HG03469 (cell line): ENCODE measurements around the gene RNASE1.
"Not testable (repeated sequence)": the region's sequence is repeated elsewhere in the genome, so short reads cannot be mapped to it uniquely, and the experiment has no call there.

Experiments
- ATAC-seq: cut with Tn5 transposase; IDR thresholded peaks from one replicate; pipeline ENCODE4 v1.9.1; 2021; ENCODE audit warnings: mild to moderate bottlenecking, moderate library complexity, moderate number of reproducible peaks; ENCODE audit not compliant: unreplicated experiment

The RNASE1 gene

DNA sequence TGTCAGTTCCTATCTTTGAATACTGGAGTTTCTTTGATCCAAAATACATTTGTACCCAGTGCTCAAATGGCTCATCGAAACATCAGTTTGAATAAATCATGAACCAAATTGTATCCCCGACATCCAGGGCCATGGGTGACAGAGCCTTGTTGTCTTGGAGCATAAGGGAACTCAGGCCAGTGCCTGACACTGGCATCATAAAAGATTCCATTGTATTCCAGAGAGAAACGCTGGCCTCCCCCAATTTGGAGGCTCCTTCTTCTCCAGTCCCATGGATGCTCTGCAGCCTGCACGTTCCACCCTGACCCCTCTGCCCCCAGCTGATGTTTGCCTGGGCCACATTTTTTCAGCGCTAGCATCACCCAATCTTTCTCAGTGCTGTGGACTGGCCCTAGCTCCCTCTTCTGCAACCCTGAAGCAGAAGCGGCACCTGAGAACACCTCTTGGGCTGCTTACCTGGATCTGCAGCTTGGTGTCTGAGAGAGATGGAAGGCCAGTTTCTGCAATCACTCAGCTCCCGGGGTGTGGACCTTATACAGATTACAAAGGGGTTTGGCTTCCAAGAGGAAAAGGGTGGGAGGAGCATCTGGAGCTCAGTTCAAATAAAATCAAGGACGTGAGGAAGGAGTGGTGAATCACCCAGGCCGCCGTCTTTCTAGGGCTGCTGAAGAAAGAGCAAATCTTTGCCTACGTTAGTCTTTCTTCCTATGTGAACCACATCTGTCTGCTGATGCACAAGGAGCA, at the start of gene RNASE1:
TSS of gene RNASE1 (minus strand) at position 504 of the 744 bp plus-strand sequence. CDS start 776 bp downstream, outside the sequence.
- no peak for ATAC-seq

DNA sequence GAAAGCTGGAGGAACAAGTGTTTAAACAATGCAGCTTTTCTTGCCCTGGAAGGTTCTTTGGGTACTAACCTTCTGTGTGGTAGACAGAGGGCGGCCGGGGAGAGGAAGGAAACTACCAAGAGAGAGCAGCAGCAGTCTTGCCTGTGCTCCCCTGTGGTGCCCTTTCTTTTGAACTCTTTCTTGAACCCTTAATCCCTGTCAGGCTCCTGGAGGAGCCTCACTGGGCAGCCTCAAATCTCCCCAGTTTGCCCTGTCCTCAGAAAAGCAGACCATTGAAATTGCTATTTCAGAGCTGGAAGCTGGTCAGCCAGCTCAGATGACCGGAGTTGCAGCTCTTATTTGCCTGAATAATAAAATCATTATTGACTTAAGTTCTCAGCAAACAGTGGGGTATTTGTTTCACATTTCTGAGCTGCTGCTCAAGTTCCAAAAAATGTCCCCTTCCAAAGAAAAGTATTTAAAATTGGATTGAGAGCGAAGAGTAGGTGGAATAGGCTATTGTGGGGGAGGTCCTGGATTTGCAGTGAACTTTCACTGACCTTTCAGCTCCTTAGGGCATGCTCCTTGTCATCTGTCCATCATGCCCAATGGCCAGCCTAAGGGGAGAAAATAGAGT, 46.4 kb upstream of the RNASE1 start:
- no peak for ATAC-seq

DNA sequence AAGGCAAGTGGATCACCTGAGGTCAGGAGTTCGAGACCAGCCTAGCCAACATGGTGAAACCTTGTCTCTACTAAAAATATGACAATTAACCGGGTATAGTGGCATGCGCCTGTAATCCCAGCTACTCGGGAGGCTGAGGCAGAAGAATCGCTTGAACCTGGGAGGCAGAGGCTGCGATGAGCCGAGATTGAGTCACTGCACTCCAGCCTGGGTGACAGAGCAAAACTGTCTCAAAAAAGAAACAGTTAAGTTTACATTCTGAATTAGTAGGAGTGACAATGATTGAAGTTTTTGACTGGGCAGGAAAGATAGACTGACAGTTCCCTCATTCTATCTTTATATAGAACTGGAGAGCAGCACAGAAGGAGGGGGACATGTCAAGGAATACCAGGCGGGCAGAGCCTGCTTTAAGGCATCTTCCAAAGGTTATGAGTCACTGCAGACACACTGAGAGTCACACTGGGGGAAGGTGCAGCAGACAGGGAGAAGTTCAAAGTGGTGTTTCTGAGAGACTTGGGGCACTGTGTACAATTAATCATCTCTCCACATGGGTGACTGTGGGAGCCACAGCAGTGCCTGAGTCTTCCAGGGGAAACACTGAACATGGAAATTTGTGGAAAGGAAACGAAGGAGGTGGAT, 45.8 kb upstream of the RNASE1 start:
- no peak for ATAC-seq

DNA sequence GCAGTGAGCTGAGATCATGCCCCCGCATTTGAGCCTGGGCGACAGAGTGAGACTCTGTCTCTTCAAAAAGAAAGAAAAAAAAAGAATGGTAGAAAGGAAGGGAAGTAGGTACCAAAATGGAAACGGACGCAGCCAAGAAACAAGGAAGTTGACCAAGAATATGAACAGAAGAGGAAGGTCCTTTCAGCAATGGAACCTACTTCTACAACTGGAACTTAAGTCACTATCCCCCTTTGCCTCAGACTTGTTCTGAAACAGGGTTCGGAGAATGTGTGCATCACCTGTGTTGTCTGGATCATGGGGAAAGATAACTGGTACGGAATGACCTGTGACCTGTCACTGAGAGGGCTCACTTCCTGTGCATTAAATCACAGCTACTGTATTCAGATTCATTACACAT, 43.9 kb upstream of the RNASE1 start:
- ATAC-seq, result no peak

DNA sequence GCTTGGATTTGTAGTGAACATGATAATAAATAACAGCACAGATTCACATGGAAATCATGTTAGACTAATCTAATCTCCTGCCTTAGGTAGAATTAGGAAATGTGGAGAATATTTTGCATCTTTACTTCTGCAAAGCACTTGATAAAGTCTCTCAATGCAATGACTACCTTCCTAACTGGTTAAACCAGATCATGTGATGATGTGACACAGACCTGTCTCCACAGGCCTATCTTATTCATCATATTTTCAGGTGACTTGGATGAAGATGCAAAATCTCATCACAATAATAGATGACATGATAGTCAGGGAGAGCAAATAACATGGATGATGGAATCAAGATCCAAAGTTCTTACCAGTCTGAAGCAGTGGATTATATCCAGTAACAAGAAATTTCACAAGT, 38.5 kb upstream of the RNASE1 start:
- ATAC-seq, result no peak

DNA sequence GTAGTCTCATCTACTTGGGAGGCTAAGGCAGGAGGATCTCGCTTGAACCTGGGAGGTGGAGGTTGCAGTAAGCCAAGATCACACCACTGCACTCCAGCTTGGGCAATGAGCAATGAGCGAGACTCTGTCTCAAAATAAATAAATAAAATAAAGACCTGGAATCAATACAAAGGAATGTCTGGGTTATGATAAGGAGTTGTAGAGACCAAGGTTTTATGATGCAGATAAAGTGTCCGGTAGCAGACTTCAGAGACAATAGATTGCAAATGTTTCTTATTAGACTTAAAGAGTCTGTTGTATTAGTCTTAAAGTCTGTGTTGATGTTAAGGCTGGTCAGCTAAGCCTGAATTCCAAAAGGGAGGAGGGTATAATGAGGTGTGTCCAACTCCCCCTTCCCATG, 35.2 kb upstream of the RNASE1 start:
- ATAC-seq, result no peak

DNA sequence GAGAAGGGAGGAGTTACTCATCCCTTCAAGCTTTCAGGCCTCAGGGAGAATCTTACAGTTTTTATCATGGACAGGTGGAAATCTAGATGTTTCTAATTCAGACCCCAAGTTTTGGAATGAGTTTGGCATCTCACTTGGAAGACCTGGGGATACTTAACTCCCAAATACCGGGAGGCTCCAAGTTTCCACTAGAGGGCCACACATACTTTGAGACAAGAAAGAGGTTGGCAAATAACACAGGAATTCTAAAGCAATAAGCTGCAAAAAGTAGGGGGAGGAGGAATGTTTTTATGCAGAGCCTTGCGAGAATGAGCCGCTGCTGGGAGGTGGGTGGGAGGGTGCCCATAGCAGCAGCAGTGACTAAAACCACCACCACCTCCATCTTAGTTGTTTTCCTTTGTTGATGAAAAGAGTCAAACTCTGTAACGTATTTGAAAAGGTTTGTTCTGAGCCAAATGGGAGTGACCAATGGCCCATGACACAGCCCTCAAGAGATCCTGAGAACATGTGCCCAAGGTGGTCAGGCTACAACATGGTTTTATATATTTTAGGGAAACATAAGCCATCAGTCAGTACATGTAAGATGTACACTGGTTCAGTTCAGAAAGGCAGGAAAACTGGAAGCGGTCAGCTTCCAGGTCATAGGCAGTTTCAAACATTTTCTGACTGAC, 34.2 kb upstream of the RNASE1 start:
- ATAC-seq, result no peak

DNA sequence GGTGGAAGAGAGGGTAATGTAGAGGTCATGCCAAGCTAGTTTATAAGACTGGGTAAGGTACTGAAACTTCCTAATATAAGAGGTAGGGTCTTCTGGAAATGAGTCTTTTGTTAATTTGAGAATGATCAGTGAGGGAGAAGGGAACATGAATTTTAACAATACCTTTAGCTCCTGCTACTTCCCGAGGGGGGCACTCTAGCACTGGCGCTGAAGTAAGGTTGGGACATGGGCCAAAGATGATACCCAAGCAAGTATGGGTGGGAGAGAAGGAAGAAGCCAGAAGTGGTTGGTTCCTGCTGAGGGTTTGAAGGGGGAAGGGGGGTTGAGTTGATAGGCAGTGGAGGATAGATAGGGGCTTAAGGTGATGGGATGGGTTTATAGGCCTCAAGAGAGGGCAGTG, 32.3 kb upstream of the RNASE1 start:
- ATAC-seq, result no peak

DNA sequence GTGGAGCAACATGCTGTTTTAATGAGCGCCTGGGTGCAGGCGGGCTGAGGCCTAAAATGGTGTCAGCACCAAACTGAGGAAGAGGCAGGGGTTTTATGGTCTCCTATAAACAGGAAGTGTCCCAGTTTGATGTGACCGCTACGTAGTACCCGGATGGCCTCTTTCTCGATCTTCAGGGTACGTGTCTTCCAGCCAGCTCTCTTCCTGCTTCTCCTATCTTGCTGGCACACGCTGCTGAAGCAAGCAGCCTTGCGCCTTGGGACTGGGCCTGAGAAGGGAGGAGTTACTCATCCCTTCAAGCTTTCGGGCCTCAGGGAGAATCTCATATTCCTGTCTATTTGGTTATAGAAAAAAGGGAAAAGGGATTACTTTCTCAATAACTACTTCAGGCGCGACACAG, 28.2 kb upstream of the RNASE1 start:
- ATAC-seq, result no peak

DNA sequence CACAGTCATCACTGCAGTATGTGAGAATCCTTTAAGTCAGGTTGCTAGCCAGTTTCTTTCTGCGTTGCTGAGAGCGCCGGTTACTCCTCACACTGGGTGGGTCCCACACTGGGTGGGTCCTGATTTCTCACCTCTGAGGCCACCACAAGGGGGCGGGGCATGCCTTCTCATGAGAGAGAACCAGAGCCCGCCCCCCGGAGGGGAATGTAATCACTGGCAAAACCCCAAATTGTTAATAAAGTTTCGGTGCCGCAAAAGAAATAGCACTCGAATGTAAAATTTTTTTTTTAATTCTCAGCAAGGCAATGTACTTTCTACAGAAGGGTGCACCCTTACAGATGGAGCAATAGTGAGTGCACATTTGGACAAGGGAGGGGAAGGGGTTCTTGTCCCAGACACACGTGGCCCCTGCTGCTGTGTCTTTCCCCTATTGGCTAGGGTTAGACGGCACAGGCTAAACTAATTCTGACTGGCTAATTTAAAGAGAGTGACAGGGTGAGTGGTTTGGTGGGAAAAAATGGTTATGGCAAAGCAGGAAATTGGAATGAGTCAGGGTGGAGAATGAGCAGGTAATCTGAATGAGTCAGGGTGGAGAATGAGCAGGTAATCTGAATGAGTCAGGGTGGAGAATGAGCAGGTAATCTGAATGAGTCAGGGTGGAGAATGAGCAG, 25.5 kb upstream of the RNASE1 start:
- not testable (repeated sequence) for ATAC-seq

DNA sequence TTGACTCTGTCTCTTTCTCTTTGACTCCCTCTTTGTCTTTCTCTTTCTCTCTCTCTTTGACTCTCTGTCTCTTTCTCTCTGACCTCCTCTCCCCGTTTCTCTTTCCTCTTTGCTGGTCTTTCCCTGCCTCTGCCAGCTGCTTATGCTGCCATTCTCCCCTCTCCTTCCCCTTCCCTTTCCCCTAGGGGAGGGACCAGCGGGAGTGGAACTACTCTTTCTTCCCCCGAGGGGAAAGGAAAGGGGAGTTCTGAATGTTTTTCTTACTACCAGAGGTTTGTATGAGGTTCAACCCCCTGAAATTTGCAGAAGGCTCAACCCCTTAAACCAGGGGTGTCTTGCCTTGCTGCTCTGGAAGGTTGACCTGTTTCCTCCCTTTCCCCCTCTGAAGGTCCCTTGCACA, 24.7 kb upstream of the RNASE1 start:
- no peak for ATAC-seq

DNA sequence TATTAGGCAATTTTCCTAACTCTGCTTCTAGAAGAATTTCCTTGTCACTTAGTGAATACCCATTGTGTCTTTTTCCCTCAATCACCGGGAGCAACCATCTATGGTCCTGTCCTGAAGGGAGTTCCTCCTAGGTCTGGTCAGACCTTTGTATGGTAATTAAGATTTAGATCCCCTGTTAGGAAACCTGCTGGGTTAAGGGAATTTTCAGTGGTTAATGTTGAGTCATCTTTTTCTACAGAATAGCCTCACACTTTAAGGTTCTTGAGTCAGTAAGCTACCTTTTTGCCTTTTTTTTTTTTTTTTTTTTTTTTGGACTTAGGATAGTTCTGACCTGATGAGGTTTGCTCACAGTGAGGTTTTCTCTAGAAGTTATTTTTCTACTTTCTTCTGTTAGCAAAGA, 24.0 kb upstream of the RNASE1 start:
- ATAC-seq, result not testable (repeated sequence)

DNA sequence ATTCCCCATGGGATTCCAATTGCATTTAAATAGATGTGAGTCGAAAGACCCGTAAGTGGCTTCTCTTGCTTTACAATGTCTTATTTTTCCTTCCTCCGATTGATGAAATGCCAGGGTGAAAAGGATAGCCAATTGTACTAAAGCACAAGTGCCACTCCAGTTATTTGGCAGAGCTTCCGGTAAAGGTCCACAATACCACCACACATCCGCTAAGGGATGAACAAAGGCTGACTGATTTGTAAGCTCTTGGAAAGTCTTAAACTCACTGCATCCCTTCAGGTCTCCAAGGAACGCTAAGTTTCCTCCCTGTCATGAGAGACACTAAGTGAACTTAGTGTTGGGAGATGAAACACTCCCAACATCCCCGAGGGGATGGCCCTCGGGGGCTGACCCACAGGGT, 21.2 kb upstream of the RNASE1 start:
- no peak for ATAC-seq

DNA sequence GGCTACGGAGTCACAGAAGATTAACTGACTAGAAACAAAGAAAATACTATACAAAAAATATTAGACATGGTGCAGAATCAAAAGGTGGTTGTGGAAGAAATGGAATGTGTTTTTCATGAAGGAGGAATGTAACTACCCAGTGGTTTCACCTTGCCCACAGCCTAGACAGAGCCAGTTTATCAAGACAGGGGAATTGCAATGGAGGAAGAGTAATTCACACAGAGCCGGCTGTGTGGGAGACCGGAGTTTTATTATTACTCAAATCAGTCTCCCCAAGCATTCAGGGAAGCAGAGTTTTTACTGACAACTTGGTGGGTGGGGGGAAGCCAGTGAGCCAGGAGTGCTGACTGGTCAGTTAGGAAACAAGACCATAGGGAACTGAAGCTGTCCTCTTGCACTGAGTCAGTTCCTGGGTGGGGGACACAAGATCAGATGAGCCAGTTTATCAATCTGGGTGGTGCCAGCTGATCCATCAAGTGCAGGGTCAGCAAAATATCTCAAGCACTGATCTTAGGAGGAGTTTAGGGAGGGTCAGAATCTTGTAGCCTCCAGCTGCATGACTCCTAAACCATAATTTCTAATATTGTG, 19.0 kb upstream of the RNASE1 start:
- ATAC-seq, result not testable (repeated sequence)

DNA sequence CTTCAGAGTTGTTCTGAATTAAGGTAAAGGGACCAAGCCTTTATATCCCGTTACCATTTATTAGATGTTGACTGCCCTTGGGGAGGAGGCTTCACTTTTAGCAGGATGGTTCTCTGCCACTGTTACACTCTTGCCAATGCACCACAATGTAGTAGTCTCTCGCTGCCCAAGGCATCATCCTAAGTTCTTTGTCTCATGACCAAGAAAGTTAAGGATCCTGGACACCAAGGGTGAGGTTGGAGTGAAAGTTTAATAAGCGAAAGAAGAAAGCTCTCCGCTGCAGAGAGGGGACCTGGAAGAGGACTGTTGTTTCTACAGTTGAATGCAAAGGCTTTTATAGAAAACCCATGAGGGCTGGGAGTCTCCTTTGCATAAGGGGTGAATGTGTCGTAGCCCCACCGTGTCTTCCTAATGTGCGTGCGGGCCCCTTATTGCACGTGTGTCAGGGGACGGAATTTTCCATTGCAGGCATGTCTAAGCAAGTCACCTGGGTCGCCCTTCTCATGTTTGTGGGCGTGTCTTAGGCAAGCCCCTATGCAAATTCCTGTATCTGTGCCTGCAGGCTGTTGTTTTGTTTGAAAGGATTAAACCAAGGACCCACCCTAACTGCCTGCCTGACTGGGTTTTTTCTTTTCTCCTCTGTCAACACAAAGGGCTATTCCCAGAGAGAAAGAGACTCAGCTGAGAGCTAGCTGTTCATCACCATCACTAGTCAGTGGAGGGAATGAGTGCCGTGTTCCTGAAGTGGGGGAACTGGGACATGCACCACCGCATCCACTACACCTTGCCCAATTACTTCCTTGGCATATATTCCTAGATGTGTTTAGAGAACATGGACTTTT, 17.6 kb upstream of the RNASE1 start:
- no peak for ATAC-seq

DNA sequence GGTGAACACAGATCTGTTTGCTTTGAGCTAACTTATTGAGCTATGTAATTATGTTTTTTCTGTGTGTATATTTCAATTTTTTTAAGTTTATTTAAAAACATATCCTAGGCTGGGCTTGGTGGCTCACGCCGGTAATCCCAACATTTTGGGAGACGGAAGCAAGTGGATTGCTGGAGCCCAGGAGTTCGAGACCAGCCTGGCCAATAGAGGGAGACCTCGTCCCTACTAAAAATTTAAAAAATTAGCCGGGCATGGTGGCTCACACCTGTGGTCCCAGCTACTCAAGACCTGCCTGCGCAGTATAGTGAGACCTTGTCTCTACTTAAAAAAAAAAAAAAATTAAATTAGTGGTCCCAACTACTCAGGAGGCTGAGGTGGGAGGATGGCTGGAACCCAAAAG, 16.2 kb upstream of the RNASE1 start:
- no peak for ATAC-seq

DNA sequence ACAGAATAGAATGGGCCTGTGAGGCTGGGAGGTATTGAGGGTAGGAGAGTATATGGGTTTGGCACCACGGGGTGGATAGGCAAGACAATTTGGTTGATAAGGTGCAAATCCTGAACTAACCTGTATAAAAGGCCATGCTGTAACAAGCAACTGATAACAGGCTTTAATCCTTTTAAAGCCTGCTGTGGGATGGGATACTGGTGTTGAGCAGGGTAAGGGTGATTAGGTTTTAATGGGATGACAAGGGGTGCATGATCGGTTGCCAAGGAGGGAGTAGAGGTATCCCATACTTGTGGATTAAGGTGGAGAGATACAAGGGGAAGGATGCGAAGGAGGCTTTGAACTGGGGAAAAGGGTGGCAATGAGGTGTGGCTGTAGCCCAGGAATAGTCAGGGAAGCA, 13.3 kb upstream of the RNASE1 start:
- not testable (repeated sequence) for ATAC-seq

DNA sequence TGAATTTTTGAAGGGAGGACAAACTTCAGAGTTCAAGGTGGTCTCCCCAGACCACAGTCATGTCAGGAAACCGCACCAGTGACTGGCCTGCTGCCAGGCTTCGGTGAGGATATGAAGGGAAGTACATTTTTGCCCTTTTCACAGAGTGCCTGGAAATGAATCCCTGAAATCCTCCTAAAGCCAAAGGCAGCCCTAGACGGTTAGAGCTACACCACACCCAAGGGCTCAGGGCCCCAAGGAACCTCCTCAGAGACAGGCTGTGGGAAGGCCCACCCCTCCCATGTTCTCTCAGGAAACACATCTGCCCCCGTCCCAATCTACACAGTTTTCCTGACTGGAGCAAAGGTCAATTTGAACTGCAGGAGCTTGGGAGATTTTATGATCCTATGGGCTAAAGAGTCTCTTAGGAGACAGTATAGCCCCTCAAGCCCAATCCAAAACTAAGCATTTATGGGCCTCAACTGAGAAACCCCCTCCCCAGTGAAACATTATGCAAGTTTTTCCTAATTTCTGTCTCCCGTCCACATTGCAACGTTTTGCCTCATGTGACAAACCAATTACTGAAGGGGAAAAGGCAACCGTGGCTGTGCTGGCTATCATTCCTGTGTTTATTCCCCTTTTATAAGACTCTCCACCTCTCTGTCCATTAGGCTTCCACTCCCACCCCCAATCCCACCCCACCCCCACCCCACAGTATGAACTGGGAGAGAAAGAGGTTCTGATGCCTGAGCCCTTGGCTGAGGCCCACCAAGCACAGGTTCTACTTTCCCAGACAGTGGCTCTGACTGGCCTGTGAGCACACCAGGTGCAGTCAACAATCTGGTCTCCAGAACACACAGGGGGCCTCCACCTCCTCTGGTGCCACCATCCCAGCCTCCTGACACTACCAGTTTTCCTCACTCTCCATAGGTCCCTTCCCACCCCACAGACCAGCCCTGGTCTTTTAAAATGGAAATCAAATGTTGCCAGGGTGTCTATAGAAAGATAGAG, 9.6 kb upstream of the RNASE1 start:
- ATAC-seq, result no peak

DNA sequence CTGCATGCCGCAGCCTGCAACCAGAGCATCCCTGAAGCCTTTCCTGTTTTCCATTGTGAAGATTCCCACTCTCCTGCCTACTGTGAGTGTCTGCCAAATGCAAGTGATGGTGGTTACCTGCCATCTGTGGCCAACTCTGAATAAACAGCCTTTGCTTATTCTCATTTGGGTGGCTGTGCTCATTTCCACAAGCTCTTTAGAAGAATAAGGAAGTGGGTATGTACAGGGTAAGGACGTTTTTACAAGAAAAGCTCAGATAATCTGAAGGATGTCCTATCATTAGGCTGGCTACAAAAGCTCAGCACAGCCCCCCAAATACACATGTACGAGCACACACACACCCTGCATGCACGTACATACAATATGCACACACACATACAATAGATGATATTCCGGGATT, 7.3 kb upstream of the RNASE1 start:
- no peak for ATAC-seq
